Raji (cell line): ENCODE measurements around the gene BOLA2.
"Not testable (repeated sequence)": the region's sequence is repeated elsewhere in the genome, so short reads cannot be mapped to it uniquely, and the experiment has no call there.

Experiments
- POLR2A ChIP-seq: IDR thresholded peaks from 2 replicates; pipeline ENCODE4 v1.6.1; 2011; ENCODE audit warnings: low read depth, low read length, control low read depth; ENCODE audit not compliant: insufficient read depth

Gene BOLA2

GRCh38 chr16:29454269-29454668, at the start of gene BOLA2, which contains the start of gene SLX1B:
Gene BOLA2 (minus strand): TSS chr16:29454351. CDS start chr16:29454253, 98 bp downstream.
Gene SLX1B (plus strand): TSS chr16:29454533.
- TF ChIP-seq POLR2A: not testable (repeated sequence)

- not testable (repeated sequence) for TF ChIP-seq POLR2A
Observed at GRCh38 chr16:29459706-29460646, 5.8 kb upstream of the BOLA2 start, which contains the start of gene SULT1A4. Gene SULT1A4 (plus strand): TSS chr16:29459913. CDS start chr16:29461386, 1,473 bp downstream.
